GM13976 (cell line): ENCODE data around the gene PLAAT5.
A peak's percentile ranks its signal among the peaks of the same experiment; 100 is the strongest.

Source experiments
- DNase-seq: peaks from one replicate; pipeline ENCODE4 v3.0.0; 2012; ENCODE audit warnings: low spot score
- in situ Hi-C: fragments of 300-500 bp; cut with MboI; formaldehyde crosslinking; loops from one replicate; pipeline ENCODE4 v1.12.0; 2022; ENCODE audit warnings: low sequenced_read_pairs, mixed read lengths, inconsistent platforms; ENCODE audit not compliant: unreplicated experiment
- TF ChIP-seq, protein P1 (sequence below): IDR thresholded peaks from 2 replicates; pipeline ENCODE4 v1.5.1; 2012; ENCODE audit warnings: borderline replicate concordance, mild to moderate bottlenecking; ENCODE audit not compliant: insufficient read depth; ENCODE audit errors: extremely low read depth, missing control alignments, control extremely low read depth

The PLAAT5 gene

DNA sequence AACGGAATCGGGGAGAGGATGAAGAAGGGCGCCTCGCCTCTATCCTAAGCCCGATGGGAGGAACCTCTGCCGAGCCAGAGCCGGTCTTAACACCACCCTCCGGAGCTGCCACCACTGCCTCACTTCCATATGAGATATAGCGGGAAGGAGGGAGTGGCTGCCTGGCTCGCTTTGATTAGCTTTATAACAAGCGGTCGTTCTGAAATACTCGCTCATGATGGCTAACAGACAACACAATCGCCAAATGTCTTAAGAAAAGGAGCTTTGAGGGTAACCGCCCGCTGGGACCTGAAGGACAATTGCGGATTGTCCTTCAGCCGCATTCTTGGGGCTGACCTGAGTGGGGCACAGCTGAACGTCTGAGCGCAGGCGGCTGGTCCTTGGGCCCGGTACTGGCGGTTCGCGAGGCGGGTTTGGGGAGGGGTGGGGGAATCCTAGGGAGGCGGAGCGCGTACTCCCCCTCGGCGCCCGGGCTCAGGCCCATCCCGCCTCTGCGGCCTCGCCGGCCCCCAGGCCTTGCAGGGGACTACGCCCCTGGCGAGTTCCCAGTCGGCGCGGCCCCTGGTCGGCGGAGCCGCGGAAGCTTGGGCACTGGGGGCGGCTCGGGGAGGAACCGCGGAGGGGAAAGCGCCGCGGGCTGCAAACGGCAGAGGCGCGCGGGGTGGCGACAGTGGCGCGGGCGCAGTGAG lies at the start of gene PLAAT5:
Gene PLAAT5 (minus strand): TSS at position 617 of the 689 bp plus-strand sequence. CDS start 133 bp downstream, at position 484.
- in situ Hi-C loops: no loop called here
- DNase-seq: peak; percentile 24
- TF ChIP-seq, protein P1, sequence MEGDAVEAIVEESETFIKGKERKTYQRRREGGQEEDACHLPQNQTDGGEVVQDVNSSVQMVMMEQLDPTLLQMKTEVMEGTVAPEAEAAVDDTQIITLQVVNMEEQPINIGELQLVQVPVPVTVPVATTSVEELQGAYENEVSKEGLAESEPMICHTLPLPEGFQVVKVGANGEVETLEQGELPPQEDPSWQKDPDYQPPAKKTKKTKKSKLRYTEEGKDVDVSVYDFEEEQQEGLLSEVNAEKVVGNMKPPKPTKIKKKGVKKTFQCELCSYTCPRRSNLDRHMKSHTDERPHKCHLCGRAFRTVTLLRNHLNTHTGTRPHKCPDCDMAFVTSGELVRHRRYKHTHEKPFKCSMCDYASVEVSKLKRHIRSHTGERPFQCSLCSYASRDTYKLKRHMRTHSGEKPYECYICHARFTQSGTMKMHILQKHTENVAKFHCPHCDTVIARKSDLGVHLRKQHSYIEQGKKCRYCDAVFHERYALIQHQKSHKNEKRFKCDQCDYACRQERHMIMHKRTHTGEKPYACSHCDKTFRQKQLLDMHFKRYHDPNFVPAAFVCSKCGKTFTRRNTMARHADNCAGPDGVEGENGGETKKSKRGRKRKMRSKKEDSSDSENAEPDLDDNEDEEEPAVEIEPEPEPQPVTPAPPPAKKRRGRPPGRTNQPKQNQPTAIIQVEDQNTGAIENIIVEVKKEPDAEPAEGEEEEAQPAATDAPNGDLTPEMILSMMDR: no peak

GRCh38 chr11:63537293-63538101 lies 46.5 kb upstream of the PLAAT5 start:
- DNase-seq: no peak
- in situ Hi-C loops: no loop called here
- TF ChIP-seq, protein P1: no peak

GRCh38 chr11:63536669-63537292 lies 45.8 kb upstream of the PLAAT5 start, which contains the start of gene PLAAT4:
Gene PLAAT4, plus strand, starts transcription at chr11:63536808. Its CDS starts 61 bp downstream, at chr11:63536869.
- in situ Hi-C loops: no loop called here
- DNase-seq: peak; percentile 69

DNA sequence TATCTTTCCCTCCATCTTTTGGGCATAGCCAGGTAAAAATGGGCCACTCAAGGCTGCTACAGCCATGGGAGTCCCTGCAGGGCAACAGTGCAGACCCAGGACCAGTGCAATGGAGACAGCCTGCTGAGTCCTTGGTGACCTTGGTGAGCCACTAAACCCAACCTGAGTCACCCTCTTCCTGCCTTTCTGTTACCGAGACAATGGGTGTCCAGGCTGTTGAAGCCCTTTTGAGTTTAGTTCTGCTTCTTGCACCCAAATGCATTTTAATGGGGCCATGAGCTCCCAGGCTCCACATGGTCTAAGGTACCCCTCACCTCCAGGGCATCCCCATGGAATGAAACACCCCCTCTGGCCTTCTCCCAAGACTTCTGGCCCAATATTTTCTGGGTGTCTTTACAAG lies 44.8 kb upstream of the PLAAT5 start:
- TF ChIP-seq, protein P1: no peak
- DNase-seq: peak; percentile 16
- in situ Hi-C loops: no loop called here

More at GRCh38 chr11:63536669-63537292, 45.8 kb upstream of the PLAAT5 start, which contains the start of gene PLAAT4:
- TF ChIP-seq, protein P1: no peak

- DNase-seq: peak; percentile 50
- TF ChIP-seq, protein P1: no peak
- in situ Hi-C loops: no loop called here
These were observed 44.0 kb upstream of the PLAAT5 start for GRCh38 chr11:63534895-63535461.

- in situ Hi-C loops: no loop called here
- TF ChIP-seq, protein P1: no peak
- no peak for DNase-seq
These were observed 43.1 kb upstream of the PLAAT5 start for GRCh38 chr11:63534076-63534475.
